ENCODE measurements around the gene FAM222A. TPM values are rescaled to one million over a fixed set of nuclear protein-coding genes. Genes with fewer than 3 reads are reported as not detected.

Gene FAM222A
- total RNA-seq, 1 donor from 2014 or later, result 0.73 TPM

- H3K4me1 Mint-ChIP-seq, result no peaks in the 10 kb centered on the region
- POLR2A ChIA-PET, result no interaction called here
- no peak for DNase-seq
- H3K27me3 Mint-ChIP-seq, result peaks cover 9% of the 10 kb centered on the region
- no peak overlapping the region for H3K27ac Mint-ChIP-seq
- intact Hi-C loops (cut with micrococcal nuclease), result no loop called here
- ATAC-seq (ENCODE audit: low read depth), result no peak
- H3K4me3 Mint-ChIP-seq, result no peak overlapping the region
- TF ChIP-seq CTCF (IDR thresholded peaks at IDR 0.05), result no peak
- CTCF ChIA-PET, result no interaction called here
- no peaks in the 10 kb centered on the region for H3K9me3 Mint-ChIP-seq
- no peaks in the 10 kb centered on the region for H3K36me3 Mint-ChIP-seq (ENCODE audit: low read depth)
These were observed 80.3 kb downstream of the FAM222A start for GRCh38 chr12:109793826-109794501.

GRCh38 chr12:109795023-109795422, 81.4 kb downstream of the FAM222A start:
- CTCF ChIA-PET, result no interaction called here
- intact Hi-C loops (cut with micrococcal nuclease), result no loop called here

GRCh38 chr12:109796057-109796456, 82.4 kb downstream of the FAM222A start:
- no peaks in the 10 kb centered on the region for H3K36me3 Mint-ChIP-seq (ENCODE audit: low read depth)
- H3K4me3 Mint-ChIP-seq, result no peak overlapping the region
- CTCF ChIA-PET, result no interaction called here
- intact Hi-C loops (cut with micrococcal nuclease), result no loop called here
- ATAC-seq (ENCODE audit: low read depth), result no peak
- POLR2A ChIA-PET, result interaction anchor here (0.6 kb wide), 1 partner anchor 635 kb away, joined by 3 read pairs; no protein-coding TSS in a partner anchor
- H3K9me3 Mint-ChIP-seq, result no peaks in the 10 kb centered on the region
- TF ChIP-seq CTCF (IDR thresholded peaks at IDR 0.05), result no peak
- no peak overlapping the region for H3K27ac Mint-ChIP-seq
- DNase-seq, result no peak
- H3K4me1 Mint-ChIP-seq, result no peaks in the 10 kb centered on the region
- peaks cover 9% of the 10 kb centered on the region for H3K27me3 Mint-ChIP-seq

More at GRCh38 chr12:109795023-109795422, 81.4 kb downstream of the FAM222A start:
- Mint-ChIP-seq H3K27me3 (peaks cover 9% of the 10 kb centered on the region), H3K9me3 (no peaks in the 10 kb centered on the region), H3K27ac (no peak overlapping the region), H3K4me3 (no peak overlapping the region), H3K4me1 (no peaks in the 10 kb centered on the region), H3K36me3 (ENCODE audit: low read depth) (no peaks in the 10 kb centered on the region)
- no peak for ATAC-seq (ENCODE audit: low read depth)
- DNase-seq, result no peak
- TF ChIP-seq CTCF (IDR thresholded peaks at IDR 0.05), result no peak
- POLR2A ChIA-PET, result no interaction called here

GRCh38 chr12:109797905-109798669, 84.5 kb downstream of the FAM222A start:
- TF ChIP-seq CTCF (IDR thresholded peaks at IDR 0.05), result no peak
- ChIA-PET CTCF (no interaction called here), POLR2A (no interaction called here)
- no peaks in the 10 kb centered on the region for H3K4me1 Mint-ChIP-seq
- DNase-seq (no peak), ATAC-seq (ENCODE audit: low read depth) (no peak)
- no peak overlapping the region for H3K27ac Mint-ChIP-seq
- H3K4me3 Mint-ChIP-seq, result no peak overlapping the region
- intact Hi-C loops (cut with micrococcal nuclease), result no loop called here
- H3K9me3 Mint-ChIP-seq, result no peaks in the 10 kb centered on the region
- H3K27me3 Mint-ChIP-seq, result peaks cover 9% of the 10 kb centered on the region
- no peaks in the 10 kb centered on the region for H3K36me3 Mint-ChIP-seq (ENCODE audit: low read depth)

- H3K27ac Mint-ChIP-seq, result no peak overlapping the region
- H3K4me3 Mint-ChIP-seq, result no peak overlapping the region
- ATAC-seq (ENCODE audit: low read depth) (no peak), DNase-seq (no peak)
- H3K27me3 Mint-ChIP-seq, result peaks cover 6% of the 10 kb centered on the region
- H3K36me3 Mint-ChIP-seq (ENCODE audit: low read depth), result no peaks in the 10 kb centered on the region
- TF ChIP-seq CTCF (IDR thresholded peaks at IDR 0.05), result no peak
- H3K9me3 Mint-ChIP-seq, result no peaks in the 10 kb centered on the region
- CTCF ChIA-PET, result no interaction called here
- no peaks in the 10 kb centered on the region for H3K4me1 Mint-ChIP-seq
- POLR2A ChIA-PET, result no interaction called here
- intact Hi-C loops (cut with micrococcal nuclease), result no loop called here
These were observed 85.1 kb downstream of the FAM222A start for GRCh38 chr12:109798691-109799090.

Data from activated B cell treated with CpG ODN at 0.5 μM for 24 hours (primary cell).